ENCODE data around the gene B4GALT7.

Gene B4GALT7

DNA sequence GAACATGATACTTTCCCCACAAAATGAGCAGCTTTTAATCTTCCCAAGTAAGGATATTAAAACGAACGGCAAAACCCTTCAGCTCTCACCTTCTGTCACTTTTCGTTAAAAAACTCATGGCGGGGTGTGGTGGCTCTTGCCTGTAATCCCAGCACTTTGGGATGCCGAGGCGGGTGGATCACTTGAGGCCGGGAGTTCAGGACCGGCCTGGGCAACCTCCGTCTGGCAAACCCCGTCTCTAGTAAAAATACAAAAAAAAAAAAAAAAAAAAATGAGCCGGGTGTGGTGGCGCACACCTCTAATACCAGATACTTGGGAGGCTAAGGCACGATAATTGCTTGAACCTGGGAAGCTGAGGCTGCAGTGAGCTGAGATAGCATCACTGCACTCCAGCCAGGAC lies 7.0 kb upstream of the B4GALT7 start:
- Histone ChIP-seq H3K9me3 (ENCODE audit: control insufficient read depth in 1 of 2, low read length in 2 of 2) (no peaks in the 10 kb centered on the region), H3K27me3 (ENCODE audit: control insufficient read depth in 1 of 2, insufficient read depth in 2 of 2, low read length in 2 of 2) (peaks cover 0 to 3% of the 10 kb centered on the region in 2 donors), H3K4me1 (ENCODE audit: control insufficient read depth in 1 of 2, insufficient read depth in 2 of 2, low read length in 2 of 2) (peaks cover 18 to 20% of the 10 kb centered on the region in 2 donors), H3K4me3 (ENCODE audit: low read depth in 1 of 2, low read length in 2 of 2) (peak overlapping the region; percentile 78 to 99), H3K36me3 (ENCODE audit: control insufficient read depth in 1 of 2, insufficient read depth in 2 of 2, low read length in 2 of 2) (peaks cover 23 to 37% of the 10 kb centered on the region in 2 donors), H3K9ac (ENCODE audit: low read depth in 1 of 2, low read length in 2 of 2) (peak overlapping the region; percentile 85 to 90), H3K27ac (ENCODE audit: low read depth, low read length) (no peak overlapping the region)

- Histone ChIP-seq H3K27ac (ENCODE audit: low read depth, low read length) (no peak overlapping the region), H3K9ac (ENCODE audit: low read depth in 1 of 2, low read length in 2 of 2) (peak overlapping the region in 1 of 2 donors; percentile 0), H3K4me3 (ENCODE audit: low read depth in 1 of 2, low read length in 2 of 2) (peak overlapping the region; percentile 78 to 99), H3K27me3 (ENCODE audit: control insufficient read depth in 1 of 2, insufficient read depth in 2 of 2, low read length in 2 of 2) (peaks cover 0 to 3% of the 10 kb centered on the region in 2 donors), H3K9me3 (ENCODE audit: control insufficient read depth in 1 of 2, low read length in 2 of 2) (no peaks in the 10 kb centered on the region), H3K4me1 (ENCODE audit: control insufficient read depth in 1 of 2, insufficient read depth in 2 of 2, low read length in 2 of 2) (peaks cover 17 to 18% of the 10 kb centered on the region in 2 donors), H3K36me3 (ENCODE audit: control insufficient read depth in 1 of 2, insufficient read depth in 2 of 2, low read length in 2 of 2) (peaks cover 23 to 37% of the 10 kb centered on the region in 2 donors)
Measured at GRCh38 chr5:177593511-177593910, 6.4 kb upstream of the B4GALT7 start.

DNA sequence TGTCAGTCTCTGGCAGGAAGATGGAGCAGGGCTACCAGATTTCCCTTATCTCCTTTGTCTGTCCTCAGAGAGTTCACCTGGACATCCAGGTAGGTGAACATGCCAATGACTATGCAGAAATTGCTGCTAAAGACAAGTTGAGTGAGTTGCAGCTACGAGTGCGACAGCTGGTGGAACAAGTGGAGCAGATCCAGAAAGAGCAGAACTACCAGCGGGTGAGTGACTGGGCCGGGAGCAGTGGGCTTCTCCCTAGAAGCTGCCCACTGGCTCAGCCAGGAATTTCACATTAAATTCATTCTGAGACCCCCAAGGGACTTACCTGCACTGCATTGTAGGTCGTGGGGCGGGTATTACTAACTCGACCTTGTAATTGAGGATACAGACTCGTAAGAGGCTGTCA lies 5.9 kb upstream of the B4GALT7 start:
- H3K4me1 ChIP-seq (ENCODE audit: control insufficient read depth in 1 of 2, insufficient read depth in 2 of 2, low read length in 2 of 2): peaks cover 14 to 20% of the 10 kb centered on the region in 2 donors
- H3K4me3 ChIP-seq (ENCODE audit: low read depth in 1 of 2, low read length in 2 of 2): no peak overlapping the region
- H3K9ac ChIP-seq (ENCODE audit: low read depth in 1 of 2, low read length in 2 of 2): no peak overlapping the region
- H3K36me3 ChIP-seq (ENCODE audit: control insufficient read depth in 1 of 2, insufficient read depth in 2 of 2, low read length in 2 of 2): peaks cover 23 to 37% of the 10 kb centered on the region in 2 donors
- no peak overlapping the region for H3K27ac ChIP-seq (ENCODE audit: low read depth, low read length)
- no peaks in the 10 kb centered on the region for H3K9me3 ChIP-seq (ENCODE audit: control insufficient read depth in 1 of 2, low read length in 2 of 2)
- peaks cover 0 to 3% of the 10 kb centered on the region in 2 donors for H3K27me3 ChIP-seq (ENCODE audit: control insufficient read depth in 1 of 2, insufficient read depth in 2 of 2, low read length in 2 of 2)

DNA sequence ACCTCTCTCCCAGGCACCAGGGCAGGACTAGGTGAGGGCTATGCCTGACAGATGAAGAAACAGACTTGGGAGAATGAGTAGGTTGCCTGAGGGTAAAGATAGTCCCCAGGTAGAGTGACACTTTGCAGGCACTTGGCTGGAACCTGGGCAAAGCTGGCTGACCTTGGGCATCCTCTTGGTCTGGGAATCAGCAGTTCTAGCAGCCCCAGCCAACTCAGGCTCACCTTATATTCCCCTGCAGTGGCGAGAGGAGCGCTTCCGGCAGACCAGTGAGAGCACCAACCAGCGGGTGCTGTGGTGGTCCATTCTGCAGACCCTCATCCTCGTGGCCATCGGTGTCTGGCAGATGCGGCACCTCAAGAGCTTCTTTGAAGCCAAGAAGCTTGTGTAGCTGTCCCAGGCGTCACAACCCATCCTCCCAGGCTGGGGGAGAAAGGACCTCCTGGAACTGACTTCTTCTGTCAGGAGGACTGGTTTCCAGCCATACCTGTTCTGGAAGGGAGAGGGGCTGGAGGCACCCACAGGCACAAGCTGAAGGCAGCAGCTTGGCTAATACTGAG lies 4.8 kb upstream of the B4GALT7 start:
- H3K4me1 ChIP-seq (ENCODE audit: control insufficient read depth in 1 of 2, insufficient read depth in 2 of 2, low read length in 2 of 2): peaks cover 14 to 21% of the 10 kb centered on the region in 2 donors
- no peak overlapping the region for H3K27ac ChIP-seq (ENCODE audit: low read depth, low read length)
- no peaks in the 10 kb centered on the region for H3K9me3 ChIP-seq (ENCODE audit: control insufficient read depth in 1 of 2, low read length in 2 of 2)
- peaks cover 0 to 3% of the 10 kb centered on the region in 2 donors for H3K27me3 ChIP-seq (ENCODE audit: control insufficient read depth in 1 of 2, insufficient read depth in 2 of 2, low read length in 2 of 2)
- H3K4me3 ChIP-seq (ENCODE audit: low read depth in 1 of 2, low read length in 2 of 2): no peak overlapping the region
- H3K36me3 ChIP-seq (ENCODE audit: control insufficient read depth in 1 of 2, insufficient read depth in 2 of 2, low read length in 2 of 2): peaks cover 23 to 37% of the 10 kb centered on the region in 2 donors
- H3K9ac ChIP-seq (ENCODE audit: low read depth in 1 of 2, low read length in 2 of 2): no peak overlapping the region

DNA sequence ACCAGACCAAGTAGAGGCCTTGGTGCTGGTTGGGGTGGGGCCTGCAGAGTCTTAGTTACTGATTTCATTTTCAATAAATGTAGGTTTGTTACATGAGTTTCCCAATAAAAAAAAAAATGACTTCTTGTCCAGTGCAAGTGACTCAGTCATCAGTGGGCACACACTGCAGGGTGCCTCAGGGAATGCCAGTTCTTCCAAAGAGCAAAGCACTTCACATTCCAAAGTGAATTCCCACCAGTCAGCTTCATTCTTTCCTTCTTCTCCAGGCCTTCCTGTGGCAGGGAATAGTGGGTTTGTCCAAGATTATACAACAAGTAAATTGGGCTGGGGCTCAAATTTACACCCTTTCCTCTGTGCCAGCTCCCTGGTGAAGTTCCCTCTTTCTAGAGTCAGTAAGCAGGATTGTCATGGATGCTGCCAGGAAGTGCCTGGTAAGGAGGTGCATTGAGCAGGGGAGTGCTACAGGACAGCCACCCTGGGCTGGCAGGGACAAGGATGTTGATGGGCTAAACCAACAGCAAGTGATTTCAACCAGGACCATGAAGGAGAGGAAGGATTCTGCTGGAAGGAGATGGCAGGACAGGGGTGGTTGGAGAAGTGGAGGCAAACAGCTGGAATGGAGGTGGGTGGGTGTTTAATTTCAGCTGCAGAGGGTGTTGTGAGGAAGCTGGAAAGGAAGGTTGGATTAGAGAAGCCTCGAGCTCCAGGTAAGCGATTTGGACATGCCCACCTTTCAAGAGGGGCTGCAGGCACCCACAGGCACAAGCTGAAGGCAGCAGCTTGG lies 3.7 kb upstream of the B4GALT7 start:
- H3K4me1 ChIP-seq (ENCODE audit: control insufficient read depth in 1 of 2, insufficient read depth in 2 of 2, low read length in 2 of 2): peaks cover 22 to 29% of the 10 kb centered on the region in 2 donors
- H3K9me3 ChIP-seq (ENCODE audit: control insufficient read depth in 1 of 2, low read length in 2 of 2): no peaks in the 10 kb centered on the region
- peaks cover 23 to 37% of the 10 kb centered on the region in 2 donors for H3K36me3 ChIP-seq (ENCODE audit: control insufficient read depth in 1 of 2, insufficient read depth in 2 of 2, low read length in 2 of 2)
- no peaks in the 10 kb centered on the region for H3K27me3 ChIP-seq (ENCODE audit: control insufficient read depth in 1 of 2, insufficient read depth in 2 of 2, low read length in 2 of 2)
- H3K27ac ChIP-seq (ENCODE audit: low read depth, low read length): no peak overlapping the region
- H3K9ac ChIP-seq (ENCODE audit: low read depth in 1 of 2, low read length in 2 of 2): no peak overlapping the region
- H3K4me3 ChIP-seq (ENCODE audit: low read depth in 1 of 2, low read length in 2 of 2): no peak overlapping the region

- H3K9me3 ChIP-seq (ENCODE audit: control insufficient read depth in 1 of 2, low read length in 2 of 2): no peaks in the 10 kb centered on the region
- H3K4me3 ChIP-seq (ENCODE audit: low read depth in 1 of 2, low read length in 2 of 2): no peak overlapping the region
- no peaks in the 10 kb centered on the region for H3K27me3 ChIP-seq (ENCODE audit: control insufficient read depth in 1 of 2, insufficient read depth in 2 of 2, low read length in 2 of 2)
- H3K36me3 ChIP-seq (ENCODE audit: control insufficient read depth in 1 of 2, insufficient read depth in 2 of 2, low read length in 2 of 2): peaks cover 23 to 37% of the 10 kb centered on the region in 2 donors
- H3K4me1 ChIP-seq (ENCODE audit: control insufficient read depth in 1 of 2, insufficient read depth in 2 of 2, low read length in 2 of 2): peaks cover 24 to 34% of the 10 kb centered on the region in 2 donors
- H3K27ac ChIP-seq (ENCODE audit: low read depth, low read length): no peak overlapping the region
- no peak overlapping the region for H3K9ac ChIP-seq (ENCODE audit: low read depth in 1 of 2, low read length in 2 of 2)
Measured at GRCh38 chr5:177596775-177597238, 3.1 kb upstream of the B4GALT7 start.

DNA sequence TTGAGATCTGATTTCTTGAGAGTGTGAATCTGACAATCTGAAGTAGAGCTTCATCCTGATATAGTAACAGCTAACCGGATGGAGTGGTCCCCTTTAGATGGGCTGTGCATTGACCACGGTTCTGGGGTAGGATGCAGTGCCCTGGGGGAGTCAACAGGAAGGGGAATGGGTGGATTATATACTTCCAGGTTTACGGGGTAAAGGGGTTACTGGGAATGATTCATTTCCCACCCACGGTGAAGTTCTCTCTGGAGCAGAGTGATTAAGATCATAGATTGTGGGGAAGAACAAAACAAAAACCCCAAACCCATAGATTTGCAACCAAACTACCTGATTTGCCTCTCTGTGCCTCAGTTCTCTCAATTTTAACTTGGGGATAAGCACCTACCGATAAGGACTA lies 1.5 kb upstream of the B4GALT7 start:
- H3K9ac ChIP-seq (ENCODE audit: low read depth in 1 of 2, low read length in 2 of 2): no peak overlapping the region
- H3K27me3 ChIP-seq (ENCODE audit: control insufficient read depth in 1 of 2, insufficient read depth in 2 of 2, low read length in 2 of 2): no peaks in the 10 kb centered on the region
- peaks cover 23 to 35% of the 10 kb centered on the region in 2 donors for H3K36me3 ChIP-seq (ENCODE audit: control insufficient read depth in 1 of 2, insufficient read depth in 2 of 2, low read length in 2 of 2)
- H3K4me3 ChIP-seq (ENCODE audit: low read depth in 1 of 2, low read length in 2 of 2): no peak overlapping the region
- peaks cover 15 to 24% of the 10 kb centered on the region in 2 donors for H3K4me1 ChIP-seq (ENCODE audit: control insufficient read depth in 1 of 2, insufficient read depth in 2 of 2, low read length in 2 of 2)
- no peak overlapping the region for H3K27ac ChIP-seq (ENCODE audit: low read depth, low read length)
- no peaks in the 10 kb centered on the region for H3K9me3 ChIP-seq (ENCODE audit: control insufficient read depth in 1 of 2, low read length in 2 of 2)

- H3K27ac ChIP-seq (ENCODE audit: low read depth, low read length): peak overlapping the region; percentile 50
- peaks cover 21 to 30% of the 10 kb centered on the region in 2 donors for H3K4me1 ChIP-seq (ENCODE audit: control insufficient read depth in 1 of 2, insufficient read depth in 2 of 2, low read length in 2 of 2)
- no peaks in the 10 kb centered on the region for H3K27me3 ChIP-seq (ENCODE audit: control insufficient read depth in 1 of 2, insufficient read depth in 2 of 2, low read length in 2 of 2)
- H3K9ac ChIP-seq (ENCODE audit: low read depth in 1 of 2, low read length in 2 of 2): peak overlapping the region; percentile 38 to 89
- H3K36me3 ChIP-seq (ENCODE audit: control insufficient read depth in 1 of 2, insufficient read depth in 2 of 2, low read length in 2 of 2): peaks cover 6 to 15% of the 10 kb centered on the region in 2 donors
- no peaks in the 10 kb centered on the region for H3K9me3 ChIP-seq (ENCODE audit: control insufficient read depth in 1 of 2, low read length in 2 of 2)
- peak overlapping the region; percentile 77 to 86 for H3K4me3 ChIP-seq (ENCODE audit: low read depth in 1 of 2, low read length in 2 of 2)
Measured at GRCh38 chr5:177600508-177601018, 631 bp downstream of the B4GALT7 start.

GRCh38 chr5:177601126-177601525 lies 1.2 kb downstream of the B4GALT7 start:
- Histone ChIP-seq H3K27ac (ENCODE audit: low read depth, low read length) (no peak overlapping the region), H3K27me3 (ENCODE audit: control insufficient read depth in 1 of 2, insufficient read depth in 2 of 2, low read length in 2 of 2) (no peaks in the 10 kb centered on the region), H3K9ac (ENCODE audit: low read depth in 1 of 2, low read length in 2 of 2) (peak overlapping the region in 1 of 2 donors; percentile 89), H3K36me3 (ENCODE audit: control insufficient read depth in 1 of 2, insufficient read depth in 2 of 2, low read length in 2 of 2) (peaks cover 3 to 15% of the 10 kb centered on the region in 2 donors), H3K4me1 (ENCODE audit: control insufficient read depth in 1 of 2, insufficient read depth in 2 of 2, low read length in 2 of 2) (peaks cover 27 to 35% of the 10 kb centered on the region in 2 donors), H3K9me3 (ENCODE audit: control insufficient read depth in 1 of 2, low read length in 2 of 2) (no peaks in the 10 kb centered on the region), H3K4me3 (ENCODE audit: low read depth in 1 of 2, low read length in 2 of 2) (peak overlapping the region; percentile 77 to 86)

All from duodenal mucosa (tissue), 2 donors.